Osteocyte (in vitro differentiated cells): Measurements from ENCODE around the gene LCN2. TPM values are rescaled to one million over a fixed set of nuclear protein-coding genes. Genes with fewer than 3 reads are reported as not detected.

Experiments
- DNase-seq: peaks from one replicate; pipeline ENCODE4 v3.0.0; 2021; ENCODE audit warnings: mixed read lengths; ENCODE audit not compliant: unreplicated experiment; ENCODE audit errors: extremely low spot score
- H3K27ac Mint-ChIP-seq: one replicate; pipeline ENCODE4 v1.8.0; 2021; ENCODE audit warnings: mild to moderate bottlenecking, mixed read lengths; ENCODE audit not compliant: unreplicated experiment
- H3K27me3 Mint-ChIP-seq: one replicate; pipeline ENCODE4 v1.8.0; 2021; ENCODE audit warnings: mixed read lengths; ENCODE audit not compliant: unreplicated experiment
- H3K36me3 Mint-ChIP-seq: one replicate; pipeline ENCODE4 v1.8.0; 2021; ENCODE audit warnings: mixed read lengths; ENCODE audit not compliant: unreplicated experiment
- H3K4me1 Mint-ChIP-seq: one replicate; pipeline ENCODE4 v1.8.0; 2021; ENCODE audit warnings: mixed read lengths; ENCODE audit not compliant: unreplicated experiment
- H3K4me3 Mint-ChIP-seq: one replicate; pipeline ENCODE4 v1.8.0; 2021; ENCODE audit warnings: mild to moderate bottlenecking, moderate library complexity, mixed read lengths; ENCODE audit not compliant: unreplicated experiment
- H3K9me3 Mint-ChIP-seq: one replicate; pipeline ENCODE4 v1.8.0; 2021; ENCODE audit warnings: mixed read lengths; ENCODE audit not compliant: unreplicated experiment
- total RNA-seq: library from RNA; stranded (reverse); gene quantifications from 2 replicates; pipeline ENCODE4 v1.2.1, GENCODE V29; 2021
- TF ChIP-seq, protein P1 (sequence below): fragments of 200-600 bp; sonication (generic); IDR thresholded peaks from 2 replicates; pipeline ENCODE4 v1.5.0; 2021; ENCODE audit warnings: antibody characterized with exemption, mild to moderate bottlenecking, moderate library complexity

LCN2 gene
- total RNA-seq, 1 donor from 2014 or later, result not detected

GRCh38 chr9:128169925-128170324 lies 20.7 kb downstream of the LCN2 start:
- DNase-seq, result no peak
- Mint-ChIP-seq H3K4me3 (no peak overlapping the region), H3K9me3 (no peaks in the 10 kb centered on the region), H3K27me3 (no peaks in the 10 kb centered on the region), H3K4me1 (no peaks in the 10 kb centered on the region), H3K27ac (no peak overlapping the region), H3K36me3 (peaks cover 25% of the 10 kb centered on the region)
- TF ChIP-seq, protein P1, sequence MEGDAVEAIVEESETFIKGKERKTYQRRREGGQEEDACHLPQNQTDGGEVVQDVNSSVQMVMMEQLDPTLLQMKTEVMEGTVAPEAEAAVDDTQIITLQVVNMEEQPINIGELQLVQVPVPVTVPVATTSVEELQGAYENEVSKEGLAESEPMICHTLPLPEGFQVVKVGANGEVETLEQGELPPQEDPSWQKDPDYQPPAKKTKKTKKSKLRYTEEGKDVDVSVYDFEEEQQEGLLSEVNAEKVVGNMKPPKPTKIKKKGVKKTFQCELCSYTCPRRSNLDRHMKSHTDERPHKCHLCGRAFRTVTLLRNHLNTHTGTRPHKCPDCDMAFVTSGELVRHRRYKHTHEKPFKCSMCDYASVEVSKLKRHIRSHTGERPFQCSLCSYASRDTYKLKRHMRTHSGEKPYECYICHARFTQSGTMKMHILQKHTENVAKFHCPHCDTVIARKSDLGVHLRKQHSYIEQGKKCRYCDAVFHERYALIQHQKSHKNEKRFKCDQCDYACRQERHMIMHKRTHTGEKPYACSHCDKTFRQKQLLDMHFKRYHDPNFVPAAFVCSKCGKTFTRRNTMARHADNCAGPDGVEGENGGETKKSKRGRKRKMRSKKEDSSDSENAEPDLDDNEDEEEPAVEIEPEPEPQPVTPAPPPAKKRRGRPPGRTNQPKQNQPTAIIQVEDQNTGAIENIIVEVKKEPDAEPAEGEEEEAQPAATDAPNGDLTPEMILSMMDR, result no peak

- TF ChIP-seq, protein P1, result no peak
- peaks cover 23% of the 10 kb centered on the region for H3K36me3 Mint-ChIP-seq
- no peaks in the 10 kb centered on the region for H3K27me3 Mint-ChIP-seq
- H3K9me3 Mint-ChIP-seq, result no peaks in the 10 kb centered on the region
- H3K4me1 Mint-ChIP-seq, result no peaks in the 10 kb centered on the region
- DNase-seq, result no peak
- no peak overlapping the region for H3K4me3 Mint-ChIP-seq
- H3K27ac Mint-ChIP-seq, result no peak overlapping the region
These were observed 24.8 kb downstream of the LCN2 start for GRCh38 chr9:128174062-128174461.

DNA sequence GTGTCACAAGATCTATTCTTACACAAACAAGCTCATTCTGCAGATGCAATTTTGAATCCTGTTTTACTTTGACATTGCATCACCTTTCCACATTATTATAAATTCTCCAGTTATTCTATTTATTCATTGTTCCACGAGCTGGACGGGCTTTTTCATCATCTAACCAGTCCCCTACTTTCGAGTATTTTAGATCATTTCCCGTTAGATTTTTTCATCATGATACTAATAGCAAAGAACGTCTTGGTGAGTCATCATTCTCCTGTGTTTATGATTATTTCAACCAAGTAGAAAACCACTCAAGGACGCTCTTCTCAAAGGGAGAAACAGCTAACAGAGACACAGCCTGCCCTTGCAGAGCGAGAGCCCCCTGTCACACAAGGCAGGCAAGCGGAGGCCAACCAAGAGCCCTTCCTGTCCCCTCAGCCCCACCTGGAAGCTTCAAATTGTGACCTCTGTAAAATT lies 25.9 kb downstream of the LCN2 start:
- TF ChIP-seq, protein P1, result no peak
- Mint-ChIP-seq H3K4me3 (no peak overlapping the region), H3K27me3 (no peaks in the 10 kb centered on the region), H3K9me3 (no peaks in the 10 kb centered on the region), H3K27ac (peak overlapping the region; percentile 34), H3K36me3 (peaks cover 24% of the 10 kb centered on the region), H3K4me1 (no peaks in the 10 kb centered on the region)
- no peak for DNase-seq

- TF ChIP-seq, protein P1, result no peak
- no peaks in the 10 kb centered on the region for H3K4me1 Mint-ChIP-seq
These were observed 26.5 kb downstream of the LCN2 start for GRCh38 chr9:128175726-128176125.

DNA sequence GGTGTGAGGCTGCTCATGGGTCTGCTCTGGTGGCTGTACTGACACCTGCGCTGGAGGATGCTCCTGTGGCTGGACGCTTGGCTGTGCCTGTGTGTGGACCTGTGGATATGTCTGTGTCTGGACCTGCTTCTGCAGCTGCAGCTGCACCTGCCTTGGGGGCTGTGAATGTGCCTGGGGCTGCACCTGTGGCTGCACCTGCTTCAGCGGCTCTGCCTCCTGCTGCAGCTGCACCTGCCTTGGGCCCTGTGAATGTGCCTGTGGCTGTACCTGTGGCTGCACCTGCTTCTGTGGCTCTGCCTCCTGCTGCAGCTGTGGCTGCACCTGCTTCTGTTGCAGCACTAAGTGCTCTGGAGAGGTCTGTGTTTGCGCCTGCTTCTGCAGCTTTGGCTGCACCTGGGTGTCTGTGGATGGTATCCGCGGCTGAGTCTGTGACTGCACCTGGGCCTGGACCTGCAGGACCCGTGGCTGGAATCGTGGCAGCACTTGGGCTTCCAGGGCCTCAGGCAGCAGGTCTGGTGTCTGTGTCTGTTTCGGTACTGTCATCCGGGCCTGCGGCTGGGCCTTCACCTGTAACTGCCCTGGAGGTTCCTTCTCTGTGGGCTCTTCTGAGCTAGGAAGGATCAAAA lies 29.7 kb downstream of the LCN2 start:
- Mint-ChIP-seq H3K36me3 (peaks cover 44% of the 10 kb centered on the region), H3K27me3 (no peaks in the 10 kb centered on the region), H3K9me3 (no peaks in the 10 kb centered on the region), H3K4me1 (no peaks in the 10 kb centered on the region), H3K27ac (no peak overlapping the region), H3K4me3 (no peak overlapping the region)
- TF ChIP-seq, protein P1, result no peak
- no peak for DNase-seq

More at GRCh38 chr9:128175726-128176125, 26.5 kb downstream of the LCN2 start:
- peak overlapping the region; percentile 34 for H3K27ac Mint-ChIP-seq
- H3K4me3 Mint-ChIP-seq, result no peak overlapping the region
- peaks cover 29% of the 10 kb centered on the region for H3K36me3 Mint-ChIP-seq
- no peaks in the 10 kb centered on the region for H3K27me3 Mint-ChIP-seq
- no peaks in the 10 kb centered on the region for H3K9me3 Mint-ChIP-seq
- DNase-seq, result no peak
